Measurements from ENCODE around the gene NSG1. TPM values are rescaled to one million over a fixed set of nuclear protein-coding genes. Genes with fewer than 3 reads are reported as not detected.
"Not testable (repeated sequence)": the region's sequence is repeated elsewhere in the genome, so short reads cannot be mapped to it uniquely, and the experiment has no call there.

NSG1 gene
- total RNA-seq, 1 donor from 2014 or later, result 1.0 TPM

DNA sequence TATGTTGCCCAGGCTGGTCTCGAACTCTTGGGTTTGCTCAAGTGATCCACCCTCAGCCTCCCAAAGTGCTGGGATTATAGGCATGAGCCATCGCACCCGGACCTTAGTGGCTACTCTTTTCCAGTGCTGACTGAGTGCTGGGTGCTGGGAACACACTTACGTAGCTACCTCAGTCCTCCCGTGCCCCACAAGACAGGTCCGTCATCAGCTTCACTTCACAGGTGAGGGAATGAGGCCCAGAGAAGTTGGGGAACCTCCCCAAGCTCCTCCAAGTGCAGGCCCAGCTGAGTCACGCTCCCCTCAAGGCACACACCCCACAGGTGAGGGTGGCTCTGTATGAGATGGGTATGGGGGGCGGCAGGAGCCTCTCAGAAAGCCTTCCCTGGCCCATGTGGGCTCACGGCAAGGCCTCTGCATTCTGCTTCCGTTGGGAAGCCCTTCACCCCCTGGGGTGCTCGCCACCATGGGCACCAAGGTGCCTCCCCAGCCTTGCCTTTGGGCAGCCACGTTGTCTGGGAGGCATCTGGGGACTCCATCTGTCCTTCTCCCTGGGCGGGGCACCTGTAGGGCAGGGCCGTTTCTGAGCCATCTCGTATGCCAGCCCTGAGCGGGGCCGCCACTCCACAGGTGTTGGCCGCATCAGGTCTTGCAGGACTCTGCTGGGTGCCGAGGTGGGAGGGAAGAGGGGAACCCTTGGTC lies 28.4 kb downstream of the NSG1 start:
- Histone ChIP-seq H3K4me1 (ENCODE audit: control insufficient read depth in 3 of 3, insufficient read depth in 3 of 3, low read length in 3 of 3) (no peaks in the 10 kb centered on the region), H3K9me3 (ENCODE audit: control insufficient read depth in 3 of 3, low read length in 3 of 3) (no peaks in the 10 kb centered on the region), H3K27me3 (ENCODE audit: control insufficient read depth in 3 of 3, insufficient read depth in 3 of 3, low read length in 3 of 3) (peaks cover 0 to 4% (median 0%) of the 10 kb centered on the region in 3 donors), H3K4me3 (ENCODE audit: low read length in 3 of 3) (no peak overlapping the region), H3K27ac (ENCODE audit: low read depth, low read length) (no peak overlapping the region), H3K9ac (ENCODE audit: low read depth in 1 of 3, low read length in 3 of 3) (no peak overlapping the region), H3K36me3 (ENCODE audit: control insufficient read depth in 3 of 3, insufficient read depth in 3 of 3, low read length in 3 of 3) (peaks cover 20 to 23% (median 21%) of the 10 kb centered on the region in 3 donors)

- no peak overlapping the region for H3K9ac ChIP-seq (ENCODE audit: low read depth in 1 of 3, low read length in 3 of 3)
- no peaks in the 10 kb centered on the region for H3K9me3 ChIP-seq (ENCODE audit: control insufficient read depth in 3 of 3, low read length in 3 of 3)
- H3K27ac ChIP-seq (ENCODE audit: low read depth, low read length), result no peak overlapping the region
- peaks cover 28 to 30% (median 28%) of the 10 kb centered on the region in 3 donors for H3K36me3 ChIP-seq (ENCODE audit: control insufficient read depth in 3 of 3, insufficient read depth in 3 of 3, low read length in 3 of 3)
- H3K4me1 ChIP-seq (ENCODE audit: control insufficient read depth in 3 of 3, insufficient read depth in 3 of 3, low read length in 3 of 3), result no peaks in the 10 kb centered on the region
- H3K27me3 ChIP-seq (ENCODE audit: control insufficient read depth in 3 of 3, insufficient read depth in 3 of 3, low read length in 3 of 3), result no peaks in the 10 kb centered on the region
- no peak overlapping the region for H3K4me3 ChIP-seq (ENCODE audit: low read length in 3 of 3)
Measured at GRCh38 chr4:4415806-4416805, 29.2 kb downstream of the NSG1 start.

DNA sequence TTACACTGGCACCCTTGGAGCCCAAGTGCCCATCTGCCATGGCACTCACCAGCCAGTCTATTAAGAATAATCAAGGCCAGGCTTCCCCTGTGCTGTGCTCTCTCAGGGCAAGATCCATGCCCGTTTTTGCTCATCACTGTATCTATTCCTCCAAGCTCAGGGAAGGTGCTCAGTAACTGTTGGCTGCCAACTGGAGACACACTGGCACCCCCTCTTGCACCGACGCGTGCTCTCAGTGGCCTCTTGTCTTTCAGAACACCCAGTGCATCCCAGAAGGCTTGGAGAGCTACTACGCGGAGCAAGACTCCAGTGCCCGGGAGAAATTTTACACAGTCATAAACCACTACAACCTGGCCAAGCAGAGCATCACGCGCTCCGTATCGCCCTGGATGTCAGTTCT lies 30.1 kb downstream of the NSG1 start:
- Histone ChIP-seq H3K4me3 (ENCODE audit: low read length in 3 of 3) (no peak overlapping the region), H3K4me1 (ENCODE audit: control insufficient read depth in 3 of 3, insufficient read depth in 3 of 3, low read length in 3 of 3) (no peaks in the 10 kb centered on the region), H3K27me3 (ENCODE audit: control insufficient read depth in 3 of 3, insufficient read depth in 3 of 3, low read length in 3 of 3) (no peaks in the 10 kb centered on the region), H3K27ac (ENCODE audit: low read depth, low read length) (no peak overlapping the region), H3K36me3 (ENCODE audit: control insufficient read depth in 3 of 3, insufficient read depth in 3 of 3, low read length in 3 of 3) (peaks cover 32 to 37% (median 35%) of the 10 kb centered on the region in 3 donors), H3K9me3 (ENCODE audit: control insufficient read depth in 3 of 3, low read length in 3 of 3) (no peaks in the 10 kb centered on the region), H3K9ac (ENCODE audit: low read depth in 1 of 3, low read length in 3 of 3) (no peak overlapping the region)

DNA sequence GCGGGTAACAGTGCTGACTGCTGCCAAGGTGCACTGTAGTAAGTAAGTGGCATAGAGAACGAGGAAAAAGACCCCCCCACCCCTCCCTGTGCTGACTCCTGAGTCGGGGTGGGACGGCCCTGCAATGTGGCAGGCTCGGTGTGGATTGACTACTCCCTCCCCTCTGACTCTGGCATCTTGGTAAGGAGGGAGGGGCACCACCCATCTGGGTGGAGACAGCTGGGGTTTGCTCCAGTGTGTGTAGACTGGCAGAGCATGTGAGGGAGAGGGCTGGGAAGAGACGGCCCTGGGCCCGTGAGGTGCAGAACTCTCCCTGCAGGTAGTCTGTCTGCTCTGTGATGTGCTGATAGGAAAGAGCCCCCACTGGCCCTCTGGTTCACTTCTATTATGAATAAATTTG lies 31.0 kb downstream of the NSG1 start:
- Histone ChIP-seq H3K27ac (ENCODE audit: low read depth, low read length) (no peak overlapping the region), H3K4me3 (ENCODE audit: low read length in 3 of 3) (no peak overlapping the region), H3K9ac (ENCODE audit: low read depth in 1 of 3, low read length in 3 of 3) (no peak overlapping the region), H3K4me1 (ENCODE audit: control insufficient read depth in 3 of 3, insufficient read depth in 3 of 3, low read length in 3 of 3) (no peaks in the 10 kb centered on the region), H3K9me3 (ENCODE audit: control insufficient read depth in 3 of 3, low read length in 3 of 3) (no peaks in the 10 kb centered on the region), H3K36me3 (ENCODE audit: control insufficient read depth in 3 of 3, insufficient read depth in 3 of 3, low read length in 3 of 3) (peaks cover 35 to 39% (median 38%) of the 10 kb centered on the region in 3 donors), H3K27me3 (ENCODE audit: control insufficient read depth in 3 of 3, insufficient read depth in 3 of 3, low read length in 3 of 3) (no peaks in the 10 kb centered on the region)

DNA sequence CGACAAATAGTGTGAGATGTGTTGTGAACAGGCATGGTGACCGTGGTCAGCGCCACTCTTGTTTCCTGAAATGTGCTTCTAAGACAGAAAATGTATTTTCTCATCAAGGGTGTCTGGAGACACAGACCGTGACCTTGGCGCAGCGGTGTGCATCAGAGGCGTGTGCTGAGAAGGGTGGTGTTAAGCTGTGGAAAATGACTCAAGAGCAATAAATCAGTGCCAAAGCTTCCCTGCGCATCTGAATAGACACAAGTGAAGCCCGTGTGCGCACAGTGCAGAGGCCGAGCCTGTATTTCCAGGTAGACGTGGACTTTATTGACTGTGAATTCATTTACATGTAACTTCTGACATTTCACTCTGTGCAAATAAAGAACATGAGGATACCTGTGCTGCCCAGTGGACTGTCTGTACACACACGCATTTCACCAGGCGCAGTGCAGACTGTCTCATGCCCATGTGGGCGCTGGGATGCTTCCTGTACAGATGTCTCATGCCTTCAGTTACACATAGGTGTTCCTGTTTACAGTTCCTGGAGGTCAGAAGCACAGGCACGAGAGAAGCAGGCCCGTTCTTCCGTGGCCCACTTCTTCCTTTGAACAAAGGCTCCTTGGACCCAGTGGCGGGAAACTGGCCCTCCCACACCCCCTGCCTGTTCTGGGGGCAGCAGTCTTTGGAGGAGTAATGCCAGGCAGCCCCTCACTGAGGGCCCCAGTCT lies 31.9 kb downstream of the NSG1 start:
- Histone ChIP-seq H3K27me3 (ENCODE audit: control insufficient read depth in 3 of 3, insufficient read depth in 3 of 3, low read length in 3 of 3) (no peaks in the 10 kb centered on the region), H3K4me3 (ENCODE audit: low read length in 3 of 3) (no peak overlapping the region), H3K9me3 (ENCODE audit: control insufficient read depth in 3 of 3, low read length in 3 of 3) (no peaks in the 10 kb centered on the region), H3K36me3 (ENCODE audit: control insufficient read depth in 3 of 3, insufficient read depth in 3 of 3, low read length in 3 of 3) (peaks cover 43 to 47% (median 46%) of the 10 kb centered on the region in 3 donors), H3K27ac (ENCODE audit: low read depth, low read length) (no peak overlapping the region), H3K4me1 (ENCODE audit: control insufficient read depth in 3 of 3, insufficient read depth in 3 of 3, low read length in 3 of 3) (no peaks in the 10 kb centered on the region), H3K9ac (ENCODE audit: low read depth in 1 of 3, low read length in 3 of 3) (no peak overlapping the region)

- no peak overlapping the region for H3K4me3 ChIP-seq (ENCODE audit: low read length in 3 of 3)
- H3K27ac ChIP-seq (ENCODE audit: low read depth, low read length), result no peak overlapping the region
- H3K36me3 ChIP-seq (ENCODE audit: control insufficient read depth in 3 of 3, insufficient read depth in 3 of 3, low read length in 3 of 3), result peaks cover 48 to 53% (median 52%) of the 10 kb centered on the region in 3 donors
- H3K9me3 ChIP-seq (ENCODE audit: control insufficient read depth in 3 of 3, low read length in 3 of 3), result no peaks in the 10 kb centered on the region
- no peaks in the 10 kb centered on the region for H3K4me1 ChIP-seq (ENCODE audit: control insufficient read depth in 3 of 3, insufficient read depth in 3 of 3, low read length in 3 of 3)
- no peak overlapping the region for H3K9ac ChIP-seq (ENCODE audit: low read depth in 1 of 3, low read length in 3 of 3)
- H3K27me3 ChIP-seq (ENCODE audit: control insufficient read depth in 3 of 3, insufficient read depth in 3 of 3, low read length in 3 of 3), result no peaks in the 10 kb centered on the region
Measured at GRCh38 chr4:4419896-4420295, 33.0 kb downstream of the NSG1 start.

GRCh38 chr4:4420421-4420820 lies 33.5 kb downstream of the NSG1 start:
- no peak overlapping the region for H3K27ac ChIP-seq (ENCODE audit: low read depth, low read length)
- H3K36me3 ChIP-seq (ENCODE audit: control insufficient read depth in 3 of 3, insufficient read depth in 3 of 3, low read length in 3 of 3), result peaks cover 50 to 57% (median 54%) of the 10 kb centered on the region in 3 donors
- H3K9ac ChIP-seq (ENCODE audit: low read depth in 1 of 3, low read length in 3 of 3), result no peak overlapping the region
- no peaks in the 10 kb centered on the region for H3K4me1 ChIP-seq (ENCODE audit: control insufficient read depth in 3 of 3, insufficient read depth in 3 of 3, low read length in 3 of 3)
- H3K4me3 ChIP-seq (ENCODE audit: low read length in 3 of 3), result no peak overlapping the region
- no peaks in the 10 kb centered on the region for H3K27me3 ChIP-seq (ENCODE audit: control insufficient read depth in 3 of 3, insufficient read depth in 3 of 3, low read length in 3 of 3)
- H3K9me3 ChIP-seq (ENCODE audit: control insufficient read depth in 3 of 3, low read length in 3 of 3), result no peaks in the 10 kb centered on the region

GRCh38 chr4:4421356-4421755 lies 34.5 kb downstream of the NSG1 start:
- Histone ChIP-seq H3K36me3 (ENCODE audit: control insufficient read depth in 3 of 3, insufficient read depth in 3 of 3, low read length in 3 of 3) (peaks cover 50 to 52% (median 51%) of the 10 kb centered on the region in 3 donors), H3K27ac (ENCODE audit: low read depth, low read length) (no peak overlapping the region), H3K27me3 (ENCODE audit: control insufficient read depth in 3 of 3, insufficient read depth in 3 of 3, low read length in 3 of 3) (no peaks in the 10 kb centered on the region), H3K9ac (ENCODE audit: low read depth in 1 of 3, low read length in 3 of 3) (no peak overlapping the region), H3K4me3 (ENCODE audit: low read length in 3 of 3) (no peak overlapping the region), H3K9me3 (ENCODE audit: control insufficient read depth in 3 of 3, low read length in 3 of 3) (no peaks in the 10 kb centered on the region), H3K4me1 (ENCODE audit: control insufficient read depth in 3 of 3, insufficient read depth in 3 of 3, low read length in 3 of 3) (no peaks in the 10 kb centered on the region)

- H3K4me1 ChIP-seq (ENCODE audit: control insufficient read depth in 3 of 3, insufficient read depth in 3 of 3, low read length in 3 of 3); H3K9me3 ChIP-seq (ENCODE audit: control insufficient read depth in 3 of 3, low read length in 3 of 3); H3K9ac ChIP-seq (ENCODE audit: low read depth in 1 of 3, low read length in 3 of 3); H3K27ac ChIP-seq (ENCODE audit: low read depth, low read length); H3K27me3 ChIP-seq (ENCODE audit: control insufficient read depth in 3 of 3, insufficient read depth in 3 of 3, low read length in 3 of 3); H3K4me3 ChIP-seq (ENCODE audit: low read length in 3 of 3): not testable (repeated sequence)
- H3K36me3 ChIP-seq (ENCODE audit: control insufficient read depth in 3 of 3, insufficient read depth in 3 of 3, low read length in 3 of 3), result peaks cover 50 to 53% (median 52%) of the 10 kb centered on the region in 3 donors
Measured at GRCh38 chr4:4422117-4422516, 35.2 kb downstream of the NSG1 start.

Measured in skeletal muscle tissue (tissue), 4 donors.